Colonic mucosa (tissue), 4 donors: ENCODE measurements around the gene SLC38A10. TPM values are rescaled to one million over a fixed set of nuclear protein-coding genes. Genes with fewer than 3 reads are reported as not detected.

ENCODE experiments used
- DNase-seq: peaks from one replicate; pipeline ENCODE4 v3.0.0-alpha.2; 2020
- H3K27ac ChIP-seq: fragments of 200-600 bp; one replicate; pipeline ENCODE4 v1.8.0; 2021
- H3K27me3 ChIP-seq: fragments of 200-600 bp; one replicate; pipeline ENCODE4 v1.8.0; 2021
- H3K36me3 ChIP-seq: fragments of 200-600 bp; one replicate; pipeline ENCODE4 v1.8.0; 2021
- H3K4me1 ChIP-seq: fragments of 200-600 bp; one replicate; pipeline ENCODE4 v1.8.0; 2021; ENCODE audit warnings: mild to moderate bottlenecking
- H3K4me3 ChIP-seq: fragments of 200-600 bp; one replicate; pipeline ENCODE4 v1.8.0; 2021
- H3K9ac ChIP-seq, 2 donors: one replicate each; pipeline ENCODE4 v1.7.0; 2013; ENCODE audit warnings: control low read depth in 2 of 2, low read depth in 2 of 2, low read length in 2 of 2
- H3K9me3 ChIP-seq: fragments of 200-600 bp; one replicate; pipeline ENCODE4 v1.8.0; 2021
- CTCF ChIP-seq: fragments of 200-600 bp; IDR thresholded peaks from one replicate; pipeline ENCODE4 v1.8.0; 2022; ENCODE audit warnings: antibody characterized with exemption, mild to moderate bottlenecking
- intact Hi-C: fragments of 100-400 bp; cut with DNase I; formaldehyde crosslinking; loops from one replicate; pipeline ENCODE4 v1.14.1; 2022
- total RNA-seq, 2 donors: library from RNA; stranded (reverse); fragmentation: NEBNext Ultra II Directional in 1 of 2; extraction: Animal tissue kit (Norgen Biotek cat#: 25700) in 1 of 2; gene quantifications; one replicate each; pipeline ENCODE4 v1.2.1, GENCODE V29; 2021
- donor health status: healthy.
- donor health status: DM: no; HTN: no; CAD: no.
- donor health status: DM: no; HTN: no; CAD: no.

Gene SLC38A10
- total RNA-seq, 2 donors from 2014 or later, result 67.5 to 139 TPM

- Histone ChIP-seq H3K4me3 (no peak overlapping the region), H3K9ac (no peak overlapping the region), H3K27me3 (no peaks in the 10 kb centered on the region), H3K27ac (no peak overlapping the region), H3K4me1 (peaks cover 10% of the 10 kb centered on the region), H3K36me3 (no peaks in the 10 kb centered on the region), H3K9me3 (no peaks in the 10 kb centered on the region)
- no peak for DNase-seq
- TF ChIP-seq CTCF, result no peak
- intact Hi-C loops, result no loop called here
Measured at GRCh38 chr17:81218459-81218858, 76.6 kb downstream of the SLC38A10 start.

- peaks cover 9% of the 10 kb centered on the region for H3K4me1 ChIP-seq
- no peak overlapping the region for H3K4me3 ChIP-seq
- H3K9ac ChIP-seq, result no peak overlapping the region
- H3K27me3 ChIP-seq, result no peaks in the 10 kb centered on the region
- intact Hi-C loops, result no loop called here
- TF ChIP-seq CTCF, result no peak
- no peaks in the 10 kb centered on the region for H3K9me3 ChIP-seq
- H3K36me3 ChIP-seq, result no peaks in the 10 kb centered on the region
- DNase-seq, result no peak
- no peak overlapping the region for H3K27ac ChIP-seq
Measured at GRCh38 chr17:81217491-81217890, 77.6 kb downstream of the SLC38A10 start.

GRCh38 chr17:81213978-81214377 is 81.1 kb downstream of the SLC38A10 start:
- H3K9me3 ChIP-seq, result no peaks in the 10 kb centered on the region
- no peak for TF ChIP-seq CTCF
- no peaks in the 10 kb centered on the region for H3K27me3 ChIP-seq
- no peak overlapping the region for H3K27ac ChIP-seq
- H3K4me3 ChIP-seq, result no peak overlapping the region
- DNase-seq, result no peak
- H3K4me1 ChIP-seq, result no peaks in the 10 kb centered on the region
- H3K9ac ChIP-seq, result no peak overlapping the region
- H3K36me3 ChIP-seq, result no peaks in the 10 kb centered on the region
- intact Hi-C loops, result no loop called here

- H3K27ac ChIP-seq, result no peak overlapping the region
Measured at GRCh38 chr17:81212365-81212764, 82.7 kb downstream of the SLC38A10 start.

GRCh38 chr17:81210868-81211267 is 84.2 kb downstream of the SLC38A10 start:
- DNase-seq, result no peak
- Histone ChIP-seq H3K27ac (no peak overlapping the region), H3K27me3 (no peaks in the 10 kb centered on the region), H3K4me3 (no peak overlapping the region), H3K9me3 (no peaks in the 10 kb centered on the region), H3K4me1 (no peaks in the 10 kb centered on the region), H3K36me3 (no peaks in the 10 kb centered on the region), H3K9ac (no peak overlapping the region)
- no peak for TF ChIP-seq CTCF
- intact Hi-C loops, result no loop called here

More at GRCh38 chr17:81212365-81212764, 82.7 kb downstream of the SLC38A10 start:
- Histone ChIP-seq H3K4me1 (no peaks in the 10 kb centered on the region), H3K4me3 (no peak overlapping the region), H3K9me3 (no peaks in the 10 kb centered on the region), H3K36me3 (no peaks in the 10 kb centered on the region), H3K9ac (no peak overlapping the region), H3K27me3 (no peaks in the 10 kb centered on the region)
- intact Hi-C loops, result no loop called here
- DNase-seq, result no peak
- no peak for TF ChIP-seq CTCF

- Histone ChIP-seq H3K4me3 (no peak overlapping the region), H3K9ac (no peak overlapping the region), H3K36me3 (no peaks in the 10 kb centered on the region), H3K27me3 (no peaks in the 10 kb centered on the region), H3K27ac (no peak overlapping the region), H3K9me3 (no peaks in the 10 kb centered on the region), H3K4me1 (no peaks in the 10 kb centered on the region)
- no peak for DNase-seq
- intact Hi-C loops, result no loop called here
- no peak for TF ChIP-seq CTCF
Measured at GRCh38 chr17:81210466-81210865, 84.6 kb downstream of the SLC38A10 start.
